OCI-LY7 (cell line): ENCODE data around the gene ARHGAP18.

ENCODE experiments used
- CTCF ChIP-seq: fragments of 200-600 bp; sonication (generic); conservative IDR thresholded peaks from 2 replicates; pipeline ENCODE4 v1.5.1; 2014; ENCODE audit warnings: mild to moderate bottlenecking, antibody characterized with exemption, low read length, moderate library complexity, mixed read lengths
- EZH2phosphoT487 ChIP-seq: fragments of 200-600 bp; sonication (generic); IDR thresholded peaks from 2 replicates; pipeline ENCODE4 v1.6.1; 2018; ENCODE audit warnings: low read depth, borderline replicate concordance, mild to moderate bottlenecking, mixed run types, antibody characterized with exemption, low read length, moderate library complexity, mixed read lengths

GRCh38 chr6:129708496-129709195 lies 1.3 kb downstream of the ARHGAP18 start:
- TF ChIP-seq CTCF, result no peak
- no peak for TF ChIP-seq EZH2phosphoT487
